PFSK-1 (cell line): ENCODE data around the gene APBB1IP.

Experiments used
- FOXP2 ChIP-seq: optimal IDR thresholded peaks from 2 replicates; pipeline ENCODE3; 2011; ENCODE audit warnings: borderline replicate concordance, control low read depth, inconsistent platforms; ENCODE audit not compliant: insufficient read depth; ENCODE audit errors: extremely low read length, extremely low read depth
- POLR2AphosphoS5 ChIP-seq: IDR thresholded peaks from 2 replicates; pipeline ENCODE4 v1.6.1; 2012; ENCODE audit warnings: low read depth, mild to moderate bottlenecking, control low read depth, low read length, moderate library complexity
- REST ChIP-seq, 2 experiments: IDR thresholded peaks; 2 replicates each; pipeline versions ENCODE4 v1.6.1 to v1.8.0; 2011 to 2012; ENCODE audit warnings: low read depth in 2 of 2, low read length in 2 of 2, control low read depth in 1 of 2, inconsistent platforms in 1 of 2, mild to moderate bottlenecking in 1 of 2, moderate library complexity in 1 of 2; ENCODE audit not compliant: insufficient read depth in 1 of 2
- SIN3A ChIP-seq: IDR thresholded peaks from 2 replicates; pipeline ENCODE4 v1.6.1; 2012; ENCODE audit warnings: mild to moderate bottlenecking, low read length, moderate library complexity, borderline replicate concordance; ENCODE audit not compliant: insufficient read depth
- TAF1 ChIP-seq: IDR thresholded peaks from 2 replicates; pipeline ENCODE4 v1.6.1; 2012; ENCODE audit warnings: low read length, control low read depth, borderline replicate concordance; ENCODE audit not compliant: insufficient read depth

APBB1IP gene

GRCh38 chr10:26408858-26409494 lies 29.2 kb upstream of the APBB1IP start:
- TF ChIP-seq FOXP2 (no peak), POLR2AphosphoS5 (no peak), REST (IDR thresholded peaks at IDR 0.05; ENCODE audit: insufficient read depth in 1 of 2, low read depth in 2 of 2, low read length in 2 of 2) (no peak), SIN3A (no peak), TAF1 (no peak)

DNA sequence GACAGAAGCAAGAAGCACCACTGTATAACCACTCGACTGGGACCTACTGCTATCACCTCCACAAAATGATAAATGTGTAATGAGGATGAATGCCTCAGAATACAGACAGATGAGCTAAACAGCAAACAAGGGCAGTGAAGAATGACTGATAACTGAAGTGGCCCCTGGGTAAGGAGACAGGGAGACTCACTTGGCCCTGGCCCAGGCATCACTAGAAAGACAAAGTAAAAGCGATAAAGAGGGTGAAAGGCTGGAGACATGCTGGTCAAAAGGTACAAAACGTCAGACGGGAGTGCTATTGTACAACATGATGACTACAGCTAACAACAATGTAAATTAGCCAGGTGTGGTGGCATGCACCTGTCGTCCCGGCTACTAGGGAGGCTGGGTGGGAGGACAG lies 27.8 kb upstream of the APBB1IP start:
- TF ChIP-seq TAF1 (no peak), FOXP2 (no peak), SIN3A (no peak), POLR2AphosphoS5 (no peak), REST (IDR thresholded peaks at IDR 0.05; ENCODE audit: insufficient read depth in 1 of 2, low read depth in 2 of 2, low read length in 2 of 2) (no peak)

GRCh38 chr10:26412932-26413331 lies 25.2 kb upstream of the APBB1IP start:
- TF ChIP-seq FOXP2 (no peak), TAF1 (no peak), SIN3A (no peak), POLR2AphosphoS5 (no peak), REST (IDR thresholded peaks at IDR 0.05; ENCODE audit: insufficient read depth in 1 of 2, low read depth in 2 of 2, low read length in 2 of 2) (no peak)

- TF ChIP-seq SIN3A (no peak), POLR2AphosphoS5 (no peak), REST (IDR thresholded peaks at IDR 0.05; ENCODE audit: insufficient read depth in 1 of 2, low read depth in 2 of 2, low read length in 2 of 2) (no peak), FOXP2 (no peak), TAF1 (no peak)
Measured at GRCh38 chr10:26413375-26413774, 24.8 kb upstream of the APBB1IP start.

- TF ChIP-seq SIN3A (no peak), TAF1 (no peak), REST (IDR thresholded peaks at IDR 0.05; ENCODE audit: insufficient read depth in 1 of 2, low read depth in 2 of 2, low read length in 2 of 2) (no peak), POLR2AphosphoS5 (no peak), FOXP2 (no peak)
Measured at GRCh38 chr10:26417136-26417535, 21.0 kb upstream of the APBB1IP start.
